Activated T-cell treated with anti-CD3 and anti-CD28 coated beads for 1 hour (primary cell): ENCODE measurements around the gene PTPN1.
"Not testable (repeated sequence)": the region's sequence is repeated elsewhere in the genome, so short reads cannot be mapped to it uniquely, and the experiment has no call there.

Experiments
- DNase-seq: peaks from one replicate; pipeline ENCODE4 v3.0.0-alpha.2; 2020; ENCODE audit warnings: low read depth

Gene PTPN1

GRCh38 chr20:50610212-50610718 lies 100.1 kb downstream of the PTPN1 start:
- no peak for DNase-seq

GRCh38 chr20:50611128-50611810 lies 101.1 kb downstream of the PTPN1 start:
- DNase-seq = no peak

- DNase-seq = no peak
Measured at GRCh38 chr20:50613438-50614169, 103.4 kb downstream of the PTPN1 start.

DNA sequence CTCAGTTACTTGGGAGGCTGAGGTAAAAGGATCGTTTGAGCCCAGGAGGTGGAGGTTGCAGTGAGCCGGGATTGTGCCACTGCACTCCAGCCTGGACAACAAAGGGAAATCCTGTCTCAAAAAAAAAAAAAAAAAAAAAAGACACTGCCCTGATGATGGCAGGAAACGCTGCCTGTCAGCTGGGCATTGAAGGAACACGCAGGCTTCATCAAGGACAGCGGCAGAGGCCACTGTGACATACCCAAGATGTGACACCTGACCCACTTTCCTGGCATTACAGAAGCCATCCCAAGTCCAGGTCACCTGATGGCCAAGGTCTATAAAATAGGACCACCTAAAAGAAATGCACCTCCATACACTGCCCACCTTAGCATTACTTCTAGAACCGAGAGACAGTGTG lies 105.2 kb downstream of the PTPN1 start:
- DNase-seq = no peak

- no peak for DNase-seq
Measured at GRCh38 chr20:50617022-50617421, 106.8 kb downstream of the PTPN1 start.

DNA sequence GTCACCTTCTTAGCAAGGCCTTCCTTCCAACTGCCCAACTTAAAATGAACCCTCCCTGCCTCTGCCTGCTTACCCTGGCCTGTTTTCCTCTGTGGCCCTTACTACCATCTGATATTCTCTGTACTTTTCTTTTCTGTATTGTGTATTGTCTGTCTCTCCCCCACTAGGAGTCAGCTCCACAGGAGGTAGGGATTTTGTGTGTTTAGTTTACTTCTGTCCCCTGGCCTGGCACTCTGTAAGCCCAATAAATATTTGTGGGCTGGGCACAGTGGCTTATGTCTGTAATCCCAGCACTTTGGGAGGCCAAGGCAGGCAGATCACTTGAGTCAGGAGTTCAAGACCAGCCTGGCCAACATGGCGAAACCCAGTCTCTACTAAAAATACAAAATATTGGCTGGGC lies 108.4 kb downstream of the PTPN1 start:
- no peak for DNase-seq

DNA sequence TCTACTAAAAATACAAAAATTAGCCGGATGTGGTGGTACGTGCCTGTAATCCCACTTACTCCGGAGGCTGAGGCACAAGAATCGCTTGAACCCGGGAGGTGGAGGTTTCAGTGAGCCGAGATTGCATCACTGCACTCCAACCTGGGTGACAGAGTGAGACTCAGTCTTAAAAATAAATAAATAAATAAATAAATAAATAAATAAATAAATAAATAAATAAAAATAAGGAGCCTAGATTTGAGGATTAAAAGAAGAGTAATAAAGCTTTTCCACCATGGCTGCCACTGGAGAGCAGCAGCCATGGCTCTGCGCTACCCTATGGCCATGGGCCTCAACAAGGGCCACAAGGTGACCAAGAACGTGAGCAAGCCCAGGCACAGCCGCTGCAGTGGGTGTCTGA lies 110.3 kb downstream of the PTPN1 start:
- DNase-seq = not testable (repeated sequence)

- no peak for DNase-seq
Measured at GRCh38 chr20:50621068-50621665, 111.0 kb downstream of the PTPN1 start.

DNA sequence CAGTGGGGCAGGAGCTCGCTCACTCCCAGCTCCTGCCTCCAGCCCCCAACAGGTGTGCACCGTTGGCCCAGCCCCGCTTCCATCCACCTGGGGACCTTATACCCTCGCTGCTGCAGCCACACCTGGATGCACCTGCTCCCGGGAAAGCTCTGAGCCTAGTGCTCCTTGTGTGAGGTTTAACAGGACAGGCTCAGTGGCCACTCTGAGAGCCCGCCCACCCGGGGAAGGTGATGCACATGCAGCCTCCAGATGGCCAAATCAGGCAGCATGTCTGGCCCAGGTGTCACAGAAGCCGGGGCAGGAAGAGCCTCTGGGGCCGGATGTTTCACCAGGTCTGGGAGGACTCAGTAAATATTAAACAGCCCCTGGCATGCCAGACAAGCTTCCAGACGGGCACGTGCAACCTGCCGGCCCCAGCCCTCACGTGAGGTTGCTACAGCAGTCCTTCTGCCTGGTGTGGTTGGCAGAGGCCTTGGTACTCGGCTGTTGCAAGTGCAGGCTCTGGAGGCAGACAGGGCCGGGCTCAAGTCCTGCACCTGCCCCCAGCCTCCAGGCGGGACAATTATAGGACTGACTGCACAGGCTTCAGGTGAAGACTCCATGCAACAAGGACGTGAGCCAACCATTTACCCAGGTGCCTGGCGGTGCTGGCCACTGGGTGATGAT lies 114.3 kb downstream of the PTPN1 start:
- no peak for DNase-seq

GRCh38 chr20:50625986-50626677 lies 115.9 kb downstream of the PTPN1 start:
- DNase-seq = no peak

- DNase-seq = no peak
Measured at GRCh38 chr20:50627747-50628146, 117.6 kb downstream of the PTPN1 start.

DNA sequence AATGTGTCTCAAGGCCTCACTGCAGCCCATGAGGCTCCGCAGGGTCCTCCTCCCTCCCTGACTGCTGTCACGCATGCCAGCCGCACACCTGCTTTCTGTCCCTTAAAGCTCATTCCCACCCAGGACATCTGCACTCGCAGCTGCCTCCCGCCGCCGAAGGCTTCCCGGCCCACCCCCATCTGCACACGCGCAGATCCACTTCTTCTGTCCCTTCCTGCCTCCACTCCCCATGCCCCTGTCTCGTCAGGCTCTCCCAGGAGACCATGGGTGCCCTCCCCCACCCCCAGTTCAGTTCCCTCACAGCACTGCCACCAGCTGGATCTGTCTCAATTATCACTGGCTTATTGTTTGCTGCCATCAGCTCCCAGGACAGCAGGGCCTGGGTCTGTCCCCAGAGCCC lies 118.1 kb downstream of the PTPN1 start:
- no peak for DNase-seq

GRCh38 chr20:50628853-50629669 lies 118.9 kb downstream of the PTPN1 start:
- DNase-seq = no peak

DNA sequence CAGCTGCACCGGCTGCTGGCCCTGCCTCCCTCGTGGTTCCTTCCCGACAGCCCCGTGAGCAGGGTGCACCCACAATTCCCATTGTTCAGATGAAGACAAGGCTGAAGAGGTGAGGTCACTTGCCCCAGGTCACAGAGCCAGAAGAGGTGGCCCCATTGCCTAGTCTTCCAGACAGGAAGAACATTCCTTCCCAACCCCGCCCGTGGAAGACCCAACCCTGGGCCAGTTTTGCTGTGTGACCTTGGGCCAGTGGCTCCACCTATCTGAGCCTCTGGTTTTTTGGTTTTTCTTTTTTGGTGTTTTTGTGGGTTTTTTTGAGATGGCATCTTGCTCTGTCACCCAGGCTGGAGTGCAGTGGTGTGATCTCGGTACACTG lies 119.5 kb downstream of the PTPN1 start:
- no peak for DNase-seq

DNA sequence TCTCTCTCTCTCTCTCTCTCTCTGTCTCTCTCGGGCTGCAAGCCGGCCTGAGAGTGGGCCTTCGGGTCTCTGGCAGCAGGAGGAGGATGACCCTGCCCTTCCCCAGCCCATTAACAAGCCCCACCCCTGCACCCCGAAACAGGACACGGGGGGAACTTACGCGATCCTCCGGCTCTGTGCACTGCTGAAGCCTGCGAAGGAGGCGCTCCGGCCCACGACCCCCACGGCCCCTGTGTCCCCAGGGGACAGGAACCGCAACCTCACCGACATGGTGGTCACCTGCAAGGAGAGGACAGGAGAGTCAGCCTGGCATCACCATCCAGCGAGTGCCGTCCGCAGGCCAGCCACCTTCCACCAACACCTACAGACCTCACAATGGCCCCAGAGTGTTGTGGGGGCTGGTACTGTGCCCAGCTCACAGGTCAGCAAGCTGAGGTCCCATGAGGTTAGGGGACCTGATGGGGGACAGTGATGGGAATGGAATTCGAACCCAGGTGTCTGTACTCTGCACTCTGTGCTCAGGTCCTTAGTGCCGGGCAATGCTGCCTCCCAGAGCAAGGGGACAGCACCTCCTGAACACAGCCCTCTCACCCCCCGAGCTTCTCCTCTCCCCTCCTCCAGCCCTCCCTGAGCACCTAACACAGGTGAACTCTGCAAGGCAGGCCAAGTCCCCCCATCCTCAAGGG lies 120.5 kb downstream of the PTPN1 start:
- DNase-seq = no peak

GRCh38 chr20:50632236-50632635 lies 122.1 kb downstream of the PTPN1 start:
- DNase-seq = no peak

DNA sequence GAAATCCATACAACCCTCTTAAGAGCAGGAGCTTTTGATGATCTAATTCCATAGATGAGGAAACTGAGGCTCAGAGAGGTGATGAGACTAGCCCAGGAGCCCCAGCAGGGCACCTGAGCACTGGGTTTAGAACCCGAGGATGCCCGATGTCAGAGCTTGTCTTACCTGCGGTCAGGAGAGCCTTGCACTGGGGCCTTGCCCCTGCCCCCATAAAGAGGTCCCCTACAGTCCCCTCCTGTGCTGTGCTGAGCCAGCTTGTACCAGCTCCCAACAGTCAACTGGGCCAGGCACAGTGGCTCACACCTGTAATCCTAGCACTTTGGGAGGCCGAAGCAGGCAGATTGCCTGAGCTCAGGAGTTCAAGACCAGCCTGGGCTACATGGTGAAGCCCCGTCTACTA lies 122.5 kb downstream of the PTPN1 start:
- DNase-seq = no peak

GRCh38 chr20:50633361-50633760 lies 123.2 kb downstream of the PTPN1 start:
- no peak for DNase-seq

DNA sequence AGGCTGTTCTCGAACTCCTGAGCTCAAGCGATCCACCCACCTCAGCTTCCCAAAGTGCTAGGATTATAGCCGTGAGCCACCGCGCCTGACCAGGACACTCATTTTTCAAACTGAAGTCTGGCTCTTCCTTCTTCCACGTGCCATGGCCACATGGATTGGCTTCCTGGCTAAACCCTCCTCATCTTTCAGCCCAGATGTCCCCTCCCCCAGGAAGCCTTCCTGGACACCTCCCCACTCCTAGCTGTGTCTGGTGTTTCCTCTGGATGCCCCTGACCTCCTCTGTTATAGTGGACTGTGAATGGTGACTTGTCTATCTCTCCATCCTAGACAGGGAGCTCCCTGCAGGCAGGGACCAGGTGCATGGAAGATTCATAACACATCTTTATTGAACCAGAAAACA lies 124.0 kb downstream of the PTPN1 start:
- no peak for DNase-seq
